GM18861 (cell line): ENCODE measurements around the gene ILK.

Source experiments
- ATAC-seq: cut with Tn5 transposase; IDR thresholded peaks from one replicate; pipeline ENCODE4 v1.9.1; 2021; ENCODE audit not compliant: unreplicated experiment

ILK gene

DNA sequence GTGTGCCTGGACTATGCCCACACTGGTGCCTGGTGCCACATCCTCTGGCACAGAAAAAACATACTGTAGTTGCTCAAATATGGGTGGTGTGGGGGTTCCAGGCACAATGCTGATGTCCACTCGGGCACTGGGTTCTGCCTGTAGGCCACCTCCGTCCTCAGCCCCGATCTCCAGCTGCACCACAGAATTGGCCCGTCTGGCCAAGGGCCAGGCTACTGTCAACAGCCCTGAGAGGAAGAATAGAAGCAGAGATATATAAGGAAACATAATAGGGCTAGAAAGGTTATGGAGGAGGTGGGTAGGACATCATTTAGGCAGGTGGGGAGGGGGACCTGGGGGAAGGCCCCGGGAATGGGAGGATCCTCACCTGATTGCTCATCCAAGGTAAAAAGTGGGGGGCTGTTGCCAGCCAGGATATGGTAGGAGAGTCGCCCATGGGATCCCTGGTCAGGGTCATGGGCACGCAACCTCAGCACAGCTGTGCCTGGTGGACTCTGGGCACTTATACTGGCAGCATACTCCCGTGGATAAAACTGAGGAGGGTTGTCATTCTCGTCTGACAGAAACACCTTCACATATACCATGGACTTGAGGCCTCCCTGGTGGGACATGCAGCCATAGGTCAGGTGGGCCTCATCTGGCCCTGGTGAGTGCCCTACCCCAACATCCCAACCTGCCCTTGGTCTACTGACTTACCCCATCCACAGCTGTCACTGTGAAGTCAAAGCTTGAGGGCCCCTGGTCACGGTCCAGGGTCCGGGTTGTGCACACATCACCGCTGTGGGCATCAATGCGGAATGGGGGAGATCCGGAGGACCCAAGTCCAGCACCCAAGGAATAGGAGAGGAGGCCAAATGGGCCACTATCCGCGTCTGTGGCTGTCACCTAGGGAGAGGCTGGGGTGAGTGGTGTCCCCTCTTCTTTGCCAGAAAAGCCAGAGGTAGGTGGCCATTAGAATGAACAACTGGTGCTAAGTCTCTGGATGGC, 30.1 kb downstream of the ILK start:
- no peak for ATAC-seq

DNA sequence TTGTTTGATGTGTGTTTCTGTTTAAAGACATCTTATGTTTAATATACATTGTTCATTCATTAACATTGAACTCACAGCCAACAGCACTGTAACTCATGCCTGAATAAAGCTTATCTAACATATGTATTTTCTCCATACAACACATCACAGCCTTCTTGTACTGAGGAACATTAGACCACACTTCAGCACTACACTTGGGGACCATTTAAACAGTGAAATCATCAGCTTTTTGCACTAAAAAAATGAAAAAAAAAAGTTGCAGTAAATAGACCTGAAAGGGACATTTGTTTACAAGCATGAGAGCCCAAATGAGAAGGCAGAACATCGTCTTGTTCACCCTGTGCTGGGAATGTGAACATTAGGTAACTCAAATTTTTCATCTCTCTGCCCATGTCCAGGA, 31.0 kb downstream of the ILK start:
- ATAC-seq: no peak

DNA sequence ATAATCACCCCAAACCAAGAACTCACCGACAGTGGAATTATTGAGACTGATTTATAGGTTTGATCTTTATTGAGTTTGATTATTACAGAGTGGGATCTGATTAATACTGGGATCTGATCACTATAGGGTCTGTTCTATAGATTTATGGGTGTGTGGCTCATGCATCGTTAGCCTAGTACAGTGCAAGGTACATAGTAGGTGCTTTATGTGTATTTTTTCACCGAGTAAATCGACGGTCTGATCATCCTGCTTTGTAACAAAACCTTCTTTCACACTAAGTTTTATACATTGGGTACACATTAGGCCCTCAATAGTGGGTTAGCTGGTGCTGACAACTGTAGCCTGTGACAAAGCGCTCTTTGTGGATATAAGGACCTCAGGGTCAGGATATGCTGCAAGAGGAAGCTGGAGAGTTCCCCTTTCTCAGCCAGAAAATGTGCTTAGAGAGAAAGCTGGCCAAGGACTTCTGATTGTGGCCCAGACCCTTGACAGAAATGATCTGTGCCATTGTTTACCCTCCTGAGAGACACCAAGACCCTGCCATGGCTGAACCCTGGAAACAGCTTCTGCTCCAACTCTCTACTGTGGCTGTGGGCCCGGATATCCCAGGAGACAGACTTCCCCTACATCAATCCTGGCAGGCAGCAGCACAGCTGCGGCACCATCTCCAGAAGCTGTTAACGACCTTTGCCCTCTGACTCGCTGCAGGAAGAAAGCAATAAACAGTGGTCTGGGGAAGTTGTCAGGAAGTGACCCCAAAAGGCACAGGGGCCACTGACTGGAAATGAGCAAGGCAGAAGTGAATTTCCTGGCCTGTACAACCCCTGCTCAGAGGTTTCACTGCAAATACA, 31.7 kb downstream of the ILK start:
- no peak for ATAC-seq

DNA sequence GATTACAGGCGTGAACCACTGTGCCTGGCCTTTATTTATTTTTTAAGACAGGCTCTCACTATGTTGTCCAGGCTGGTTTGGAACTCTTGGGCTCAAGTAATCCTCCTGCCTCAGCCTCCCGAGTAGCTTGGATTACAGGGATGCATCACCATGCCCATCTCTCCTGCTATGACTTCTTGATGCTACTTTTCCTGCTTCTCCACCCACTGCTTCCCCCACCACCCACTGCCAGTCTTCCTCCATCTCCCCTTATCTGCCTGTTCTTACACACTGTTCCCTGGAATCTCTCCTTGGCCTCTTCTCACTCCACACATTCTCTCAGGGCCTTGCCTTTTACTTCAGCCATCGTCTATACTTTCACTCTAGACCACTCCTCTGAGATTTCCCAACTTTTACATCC, 32.9 kb downstream of the ILK start:
- no peak for ATAC-seq

DNA sequence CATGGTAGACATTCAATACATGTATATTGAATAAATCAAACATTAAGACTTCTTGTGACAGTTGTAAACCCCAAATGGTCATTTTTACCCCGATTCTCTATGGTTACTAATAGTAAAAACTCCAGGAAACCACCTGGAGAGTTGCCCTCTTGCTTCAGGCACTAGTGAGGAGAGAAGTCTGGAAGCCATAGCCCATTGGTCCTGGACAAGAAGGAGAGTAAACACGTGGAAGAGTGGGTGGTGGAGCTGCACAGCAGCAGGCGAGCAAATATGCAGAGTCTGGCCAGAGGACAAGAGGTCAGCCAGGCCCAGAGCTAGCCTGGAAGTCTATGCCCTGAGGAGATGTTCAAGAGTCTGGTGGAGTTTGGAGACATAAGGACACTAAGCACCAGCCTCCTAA, 34.3 kb downstream of the ILK start:
- ATAC-seq: no peak

DNA sequence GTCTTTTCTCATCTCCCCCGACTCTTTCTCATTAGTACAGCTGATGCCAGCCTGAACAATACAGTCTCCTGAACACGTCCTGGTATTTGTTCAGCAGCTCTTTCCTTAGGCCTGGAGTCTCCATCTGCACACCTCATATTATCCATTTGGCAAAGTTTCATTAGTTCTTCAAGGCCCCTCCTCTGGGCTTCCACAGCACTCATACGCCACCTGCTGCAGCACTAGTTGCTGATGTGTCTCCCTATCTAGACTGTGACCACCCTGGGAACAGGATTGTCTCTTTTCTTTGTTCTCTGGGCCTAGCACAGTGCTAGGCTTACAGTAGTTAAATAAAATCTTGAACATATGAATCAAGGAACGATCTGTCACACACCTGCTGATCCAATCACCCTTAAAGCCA, 34.9 kb downstream of the ILK start:
- ATAC-seq: no peak

DNA sequence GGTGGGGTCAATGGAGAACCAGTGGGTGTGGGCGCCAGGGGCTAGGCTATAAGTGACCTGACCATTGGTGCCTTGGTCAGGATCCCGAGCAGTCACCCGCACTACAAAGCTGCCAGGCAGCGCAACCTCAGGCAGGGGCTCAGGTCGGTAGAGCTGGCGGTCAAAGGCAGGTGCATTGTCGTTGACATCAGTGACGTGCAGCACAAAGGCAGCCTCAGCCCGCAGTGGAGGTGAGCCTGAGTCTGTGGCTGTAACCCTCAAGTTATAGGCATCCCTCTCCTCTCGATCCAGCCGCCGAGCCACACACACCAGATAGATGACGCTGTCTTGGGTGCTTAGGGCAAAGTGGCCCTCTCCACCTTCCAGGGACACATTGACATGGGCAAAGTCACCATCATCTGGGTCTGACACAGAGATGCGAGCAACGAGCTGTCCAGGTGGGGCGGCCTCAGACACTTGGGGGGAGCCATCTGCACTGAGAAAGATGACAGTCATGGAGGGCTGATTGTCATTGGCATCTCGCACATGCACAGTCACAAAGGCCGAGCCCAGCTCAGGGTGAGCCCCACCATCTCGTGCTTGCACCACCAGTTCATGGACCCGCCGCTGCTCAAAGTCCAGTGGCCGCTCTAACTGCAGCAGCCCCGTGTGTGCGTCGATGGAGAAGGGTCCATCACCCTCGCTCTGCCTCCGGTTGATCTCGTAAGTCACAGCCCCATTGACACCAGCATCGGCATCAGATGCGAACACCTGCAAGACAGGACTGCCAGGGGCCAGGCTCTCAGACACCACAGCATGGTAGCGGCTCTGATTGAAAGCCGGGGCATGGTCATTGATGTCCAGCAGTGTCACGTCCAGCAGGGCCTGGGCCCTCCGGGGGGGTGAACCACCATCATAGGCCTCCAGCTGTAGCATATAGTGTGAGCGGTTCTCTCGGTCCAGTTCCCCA, 36.7 kb downstream of the ILK start:
- no peak for ATAC-seq

DNA sequence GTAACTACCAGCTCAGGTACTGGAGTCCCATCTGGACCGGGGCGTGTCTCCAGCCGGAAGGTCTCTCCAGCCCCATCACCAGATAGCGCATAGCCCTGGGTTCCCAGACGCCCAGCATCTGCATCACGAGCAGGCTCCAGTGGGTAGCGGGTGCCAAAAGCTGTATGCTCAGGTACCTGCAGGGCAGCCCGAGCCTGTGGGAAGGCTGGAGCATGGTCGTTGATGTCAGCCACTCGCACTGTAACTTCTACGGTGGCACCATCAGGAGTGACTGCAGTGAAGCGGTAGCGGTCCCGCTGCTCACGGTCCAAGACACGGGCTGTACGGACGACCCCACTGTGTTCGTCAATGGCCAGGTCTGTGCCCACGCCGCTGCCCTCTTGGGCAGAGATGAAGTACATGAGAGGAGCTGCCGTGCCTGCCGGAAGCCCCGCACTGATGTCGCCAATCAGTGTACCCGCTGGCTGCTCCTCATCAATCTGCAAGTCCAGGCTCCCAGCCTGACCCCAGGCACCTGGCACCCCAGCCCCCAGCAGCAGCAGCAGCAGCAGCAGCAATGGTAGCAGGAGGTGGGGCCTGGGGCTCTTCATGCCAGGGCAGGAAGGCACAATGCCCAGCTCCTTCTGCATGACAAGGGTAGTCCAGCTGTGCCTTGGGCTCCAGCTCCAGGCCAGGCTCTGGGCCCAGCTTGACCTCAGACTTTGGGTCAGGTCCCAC, 37.6 kb downstream of the ILK start:
- ATAC-seq: no peak

DNA sequence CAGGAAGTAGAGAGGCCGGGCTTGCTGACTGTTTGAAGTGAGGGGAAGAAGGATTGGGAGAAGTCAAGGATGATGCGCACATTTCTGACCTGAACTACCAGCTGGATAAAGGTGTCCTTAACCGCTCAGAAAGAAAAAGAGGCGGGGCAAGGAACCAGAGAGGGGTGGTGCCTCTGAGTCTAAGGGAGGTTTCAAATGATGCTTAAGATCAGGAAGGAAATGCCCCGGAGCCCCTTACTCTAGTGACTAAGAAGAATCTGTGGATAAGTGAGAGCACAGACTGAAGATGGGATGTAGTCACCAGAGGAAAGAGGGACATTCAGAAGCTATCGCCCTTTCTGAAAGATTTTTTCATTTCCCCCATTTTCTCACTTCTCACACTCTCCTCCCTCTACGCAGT, 39.4 kb downstream of the ILK start:
- no peak for ATAC-seq

DNA sequence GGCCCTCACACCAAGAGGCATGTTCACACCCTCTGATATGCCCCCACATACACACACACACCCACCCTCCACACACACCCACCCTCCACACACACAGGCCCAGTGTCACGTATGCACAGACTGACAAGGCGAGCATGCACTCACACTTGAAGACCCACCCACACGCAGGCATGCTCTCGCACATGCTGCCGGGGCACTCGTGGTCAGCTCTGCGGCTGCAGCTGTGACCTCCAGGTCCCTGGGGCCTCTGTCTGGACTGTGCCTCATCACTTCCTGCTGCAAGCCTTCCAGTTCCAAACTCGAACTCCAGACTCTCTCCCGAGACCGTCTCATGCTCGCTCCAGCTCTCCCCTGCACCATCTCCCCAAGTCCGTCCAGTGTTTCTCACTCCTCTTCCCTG, 42.5 kb downstream of the ILK start:
- no peak for ATAC-seq

DNA sequence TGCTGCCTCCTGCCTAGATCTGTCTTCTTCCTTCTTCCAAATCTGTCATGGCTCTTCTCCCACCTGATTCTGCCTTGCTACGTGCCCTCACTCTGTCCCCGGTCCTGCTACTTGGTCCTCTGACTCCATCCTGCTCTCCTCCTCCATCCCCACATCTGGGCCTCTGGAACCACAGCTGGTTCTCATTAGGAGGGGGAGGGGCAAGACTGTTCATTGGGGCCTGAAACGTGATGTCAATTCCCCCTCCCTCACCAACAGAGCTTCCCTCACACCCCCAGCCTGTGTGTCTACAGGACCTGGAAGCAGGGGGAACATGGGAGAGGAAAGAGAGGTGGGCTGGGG, 43.0 kb downstream of the ILK start:
- ATAC-seq: no peak

DNA sequence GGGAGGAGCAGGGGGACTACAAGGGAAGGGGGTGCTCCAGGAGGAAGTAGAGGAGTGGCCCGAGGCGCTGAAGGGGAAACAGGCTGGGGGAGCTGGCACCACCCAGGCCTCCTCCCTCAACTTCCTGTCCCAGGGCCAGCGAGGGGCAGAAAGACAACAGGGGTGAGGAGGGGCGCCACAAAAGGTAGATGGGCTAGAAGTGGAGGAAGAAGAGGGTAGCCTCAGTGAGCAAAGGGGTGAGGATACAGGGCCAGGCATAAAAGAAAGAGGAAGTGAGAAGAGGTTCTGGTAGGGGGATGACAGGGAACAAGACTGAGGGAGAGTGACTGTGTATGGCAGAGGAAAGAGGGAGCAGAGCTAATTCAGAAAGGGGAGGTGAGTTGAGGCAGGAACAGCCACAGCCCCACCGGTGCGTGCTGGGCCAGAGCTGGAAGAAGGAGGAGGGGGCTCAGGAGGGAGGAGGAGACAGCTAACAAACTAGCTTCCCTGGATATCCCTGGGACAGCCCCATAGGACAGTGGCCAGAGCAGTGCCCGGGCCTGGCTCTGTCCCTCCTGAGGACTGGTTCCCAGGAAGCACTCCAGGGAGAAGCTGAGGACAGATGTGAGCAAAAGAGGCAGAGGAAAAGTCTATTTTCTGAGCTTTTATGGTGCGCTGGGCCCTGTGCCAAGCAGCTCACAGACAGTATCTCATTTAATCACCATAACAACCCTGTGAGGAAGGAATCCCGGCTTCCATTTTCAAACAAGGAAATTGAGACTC, 43.5 kb downstream of the ILK start:
- ATAC-seq: peak; percentile 95

DNA sequence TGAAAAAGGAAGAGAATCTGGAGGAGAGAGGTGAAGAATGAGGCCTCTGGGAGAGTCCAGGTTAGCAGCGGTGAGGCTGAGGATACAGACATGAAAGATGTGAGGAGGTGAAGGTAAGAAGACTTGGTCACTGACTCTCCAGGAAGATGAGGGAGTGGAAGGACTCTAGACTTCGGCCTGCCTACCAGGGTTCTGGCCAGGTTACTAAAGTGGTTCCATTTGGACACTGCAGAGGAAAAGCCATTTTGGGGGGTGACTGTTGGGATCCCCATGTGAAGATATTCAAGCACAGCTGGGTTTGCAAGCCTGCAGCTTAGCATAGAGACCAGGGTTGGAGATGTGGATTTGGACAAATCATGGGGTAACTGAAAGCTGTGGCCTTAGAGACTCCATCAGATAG, 44.3 kb downstream of the ILK start:
- no peak for ATAC-seq

DNA sequence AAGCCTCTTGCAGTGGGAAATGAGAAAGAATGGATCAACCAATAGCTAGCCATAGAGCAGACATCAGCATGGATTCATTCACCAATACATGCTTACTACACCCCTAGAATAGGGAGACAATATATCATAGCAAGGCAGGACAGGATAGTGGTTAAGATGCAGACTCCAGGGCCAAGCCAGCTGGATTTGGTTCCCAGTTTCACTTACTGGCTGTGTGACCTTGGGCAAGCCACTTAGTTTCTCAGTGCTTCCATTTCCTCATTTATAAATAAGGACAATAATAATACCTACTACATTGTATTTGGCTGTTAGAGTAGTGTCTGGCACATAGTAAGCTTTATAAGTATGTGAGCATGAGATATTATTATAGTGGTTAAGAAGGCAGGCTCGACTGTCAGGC, 44.9 kb downstream of the ILK start:
- ATAC-seq: no peak

DNA sequence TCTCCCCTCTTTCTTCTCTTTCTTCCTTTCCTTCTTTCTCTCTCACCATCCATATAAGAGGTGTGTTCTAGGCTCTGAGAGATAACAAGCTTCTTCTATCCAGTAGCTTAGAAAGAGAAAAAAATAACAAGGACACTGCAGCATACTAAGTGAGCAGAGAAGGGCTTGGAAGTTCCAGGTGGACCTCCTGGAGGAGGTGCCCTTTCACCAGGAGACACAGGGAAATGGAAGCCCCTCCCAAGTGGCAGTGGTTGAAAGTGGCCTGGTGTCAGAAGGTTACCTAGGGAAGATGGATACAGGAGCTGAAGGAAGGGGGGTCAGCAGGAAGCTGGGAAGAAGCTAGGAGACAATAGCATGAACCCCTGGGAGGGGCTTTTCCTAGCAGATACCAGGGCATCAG, 46.5 kb downstream of the ILK start:
- ATAC-seq: no peak

DNA sequence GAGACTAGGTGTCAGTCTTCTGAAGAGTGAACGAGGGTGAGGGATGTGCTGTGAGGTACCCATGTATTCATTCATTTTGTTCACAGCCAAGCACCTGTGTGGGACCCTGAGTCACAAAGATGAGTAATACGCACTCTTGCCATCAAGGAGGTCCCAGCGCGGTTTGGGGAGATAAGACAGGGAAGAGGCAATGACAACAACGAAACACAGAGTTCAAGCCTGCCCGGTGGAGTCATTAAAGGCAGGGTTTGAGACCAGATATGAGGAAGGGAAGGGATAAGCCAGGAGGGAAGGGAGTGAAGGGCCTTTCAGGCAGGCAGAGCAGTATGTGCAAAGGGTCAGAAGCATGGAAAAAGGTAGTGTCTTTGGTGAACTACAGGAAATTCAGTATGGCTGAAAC, 47.4 kb downstream of the ILK start:
- ATAC-seq: no peak

DNA sequence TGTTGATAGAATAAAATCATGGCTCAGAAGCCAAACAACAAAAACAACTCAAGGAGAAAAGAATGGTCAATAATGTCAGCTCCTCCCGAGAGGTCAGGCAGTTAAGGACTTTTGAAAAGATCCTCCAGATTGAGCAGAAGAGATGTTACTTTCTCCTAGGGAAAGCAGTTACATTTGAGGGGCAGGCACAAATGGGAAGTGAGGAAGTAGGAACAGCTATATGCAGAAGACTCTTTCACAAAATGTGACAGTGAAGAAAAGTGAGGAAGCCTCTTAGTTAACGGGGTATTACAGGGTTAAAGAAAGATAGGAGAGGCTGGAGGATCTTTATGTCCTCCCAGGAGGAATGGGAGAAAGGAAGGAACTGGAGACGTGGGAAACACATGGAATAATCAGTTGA, 48.6 kb downstream of the ILK start:
- ATAC-seq: no peak

DNA sequence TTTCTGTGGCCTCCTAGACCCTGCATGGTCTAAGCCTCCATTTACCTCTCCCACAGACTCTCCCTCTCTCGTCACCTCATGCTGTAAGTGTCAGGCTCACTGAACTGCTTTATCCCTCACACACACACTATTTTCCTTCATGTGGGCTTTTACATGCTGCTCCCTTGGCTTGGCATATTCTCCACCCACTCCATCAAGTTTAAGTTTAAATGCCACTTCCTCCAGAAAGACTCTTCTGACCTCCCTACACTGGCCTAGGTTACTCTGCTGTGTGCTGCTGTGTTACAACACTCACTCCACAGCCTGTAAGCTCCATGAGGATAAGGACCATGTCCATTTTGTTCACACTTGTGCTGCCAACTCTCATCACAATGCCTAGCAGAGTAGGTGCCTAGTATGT, 49.5 kb downstream of the ILK start:
- ATAC-seq: no peak

DNA sequence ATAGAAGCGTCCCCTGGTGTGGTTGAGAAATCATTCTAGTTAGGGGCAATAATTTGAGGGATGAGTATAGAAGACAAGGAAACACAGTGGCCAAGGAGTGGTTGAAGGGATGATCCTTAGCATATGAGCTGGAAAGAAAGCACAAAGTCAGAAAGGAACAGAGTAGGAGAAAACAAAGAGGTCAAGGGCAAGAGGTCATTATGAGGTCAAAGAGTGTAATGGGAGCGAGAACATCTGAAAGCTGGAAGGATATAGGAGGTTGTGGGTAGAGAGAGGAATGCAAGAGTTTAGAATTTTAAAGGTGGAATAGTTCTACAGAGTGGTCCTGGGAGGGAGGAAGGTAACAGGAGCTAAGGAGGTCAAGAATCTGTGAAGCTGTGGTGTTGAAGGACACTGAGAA, 50.1 kb downstream of the ILK start:
- ATAC-seq: no peak
